GM21423 (cell line): ENCODE measurements around the gene DYDC2.

Experiments used
- ATAC-seq: cut with Tn5 transposase; IDR thresholded peaks from one replicate; pipeline ENCODE4 v1.9.1; 2021; ENCODE audit warnings: mild to moderate bottlenecking, moderate library complexity; ENCODE audit not compliant: unreplicated experiment

The DYDC2 gene

DNA sequence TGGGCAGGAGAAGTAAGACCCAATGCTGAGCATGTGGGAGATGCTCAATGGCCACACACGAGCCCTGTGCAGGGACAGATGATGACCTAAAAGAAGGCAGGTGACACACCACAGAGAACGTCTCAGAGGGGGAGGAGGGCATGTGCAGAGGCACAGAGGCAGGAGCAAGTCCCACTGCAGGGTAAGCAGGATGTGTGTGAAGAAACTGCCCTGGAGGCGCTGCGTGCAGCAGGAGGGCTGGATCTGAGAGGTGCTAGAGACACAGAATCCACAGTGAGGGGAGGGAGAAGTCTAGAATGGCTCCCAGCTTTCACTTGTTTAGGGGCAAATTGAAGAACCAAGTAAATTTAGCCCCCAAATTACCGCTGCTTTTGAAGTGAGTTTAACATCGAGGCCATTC lies 14.9 kb downstream of the DYDC2 start:
- no peak for ATAC-seq

GRCh38 chr10:80372675-80373074 lies 16.1 kb downstream of the DYDC2 start:
- no peak for ATAC-seq

DNA sequence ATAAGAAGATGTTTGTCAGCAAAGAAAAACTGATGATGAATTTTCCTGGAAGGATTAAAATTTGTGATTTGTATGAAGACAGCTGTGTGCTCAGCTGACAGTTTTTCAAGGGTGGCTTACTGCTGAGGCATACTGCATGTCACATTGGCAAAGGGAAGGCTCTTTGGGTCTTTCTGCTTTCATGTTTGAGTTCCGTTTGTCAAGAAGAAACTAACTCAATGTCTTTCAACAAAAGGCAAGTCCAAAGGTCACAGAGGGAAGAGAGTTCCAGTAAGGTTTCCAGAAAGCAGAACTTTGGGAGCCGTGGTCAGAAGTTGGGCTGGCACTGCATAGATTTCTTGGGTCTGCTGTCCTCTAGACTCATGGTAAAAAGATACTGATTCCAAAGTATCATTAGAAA lies 16.9 kb downstream of the DYDC2 start:
- ATAC-seq: no peak

DNA sequence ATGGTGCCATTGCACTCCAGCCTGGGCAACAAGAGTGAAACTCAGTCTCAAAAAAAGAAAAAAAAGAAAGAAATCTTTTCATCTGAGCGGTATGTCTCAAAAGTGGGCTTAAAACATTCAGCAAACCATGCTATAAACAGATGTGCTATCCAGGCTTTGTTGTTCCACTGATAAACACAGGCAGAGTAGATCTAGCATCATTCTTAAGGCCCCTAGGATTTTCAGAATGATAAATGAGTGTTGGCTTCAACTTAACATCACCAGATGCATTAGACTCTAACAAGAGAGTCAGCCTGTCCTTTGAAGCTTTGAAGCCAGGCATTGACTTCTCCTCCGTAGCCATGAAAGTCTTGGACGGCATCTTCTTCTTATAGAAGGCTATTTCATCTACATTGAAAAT lies 23.1 kb downstream of the DYDC2 start:
- ATAC-seq: no peak

- ATAC-seq: no peak
Measured at GRCh38 chr10:80380185-80380584, 23.6 kb downstream of the DYDC2 start.

DNA sequence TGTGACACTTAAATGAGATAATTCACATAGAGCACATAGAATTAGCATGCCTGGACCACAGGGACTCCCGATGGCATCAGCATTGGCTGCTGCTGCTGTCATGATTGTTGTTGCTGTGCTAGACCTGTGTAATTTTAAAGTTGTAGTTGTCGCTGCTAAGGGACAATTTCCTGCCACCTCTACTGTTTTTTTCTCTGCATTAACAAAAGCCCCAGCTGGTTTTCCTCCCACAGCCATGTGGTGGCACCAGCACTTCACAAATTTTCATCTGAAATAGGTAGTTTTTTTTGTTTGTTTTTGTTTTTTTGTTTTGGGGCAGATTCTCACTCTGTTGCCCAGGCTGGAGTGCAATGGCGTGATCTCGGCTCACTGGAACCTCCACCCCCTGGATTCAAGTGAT lies 26.4 kb downstream of the DYDC2 start:
- ATAC-seq: peak; percentile 68

- ATAC-seq: no peak
Measured at GRCh38 chr10:80390740-80391139, 34.2 kb downstream of the DYDC2 start.

GRCh38 chr10:80392250-80392649 lies 35.7 kb downstream of the DYDC2 start:
- ATAC-seq: no peak

DNA sequence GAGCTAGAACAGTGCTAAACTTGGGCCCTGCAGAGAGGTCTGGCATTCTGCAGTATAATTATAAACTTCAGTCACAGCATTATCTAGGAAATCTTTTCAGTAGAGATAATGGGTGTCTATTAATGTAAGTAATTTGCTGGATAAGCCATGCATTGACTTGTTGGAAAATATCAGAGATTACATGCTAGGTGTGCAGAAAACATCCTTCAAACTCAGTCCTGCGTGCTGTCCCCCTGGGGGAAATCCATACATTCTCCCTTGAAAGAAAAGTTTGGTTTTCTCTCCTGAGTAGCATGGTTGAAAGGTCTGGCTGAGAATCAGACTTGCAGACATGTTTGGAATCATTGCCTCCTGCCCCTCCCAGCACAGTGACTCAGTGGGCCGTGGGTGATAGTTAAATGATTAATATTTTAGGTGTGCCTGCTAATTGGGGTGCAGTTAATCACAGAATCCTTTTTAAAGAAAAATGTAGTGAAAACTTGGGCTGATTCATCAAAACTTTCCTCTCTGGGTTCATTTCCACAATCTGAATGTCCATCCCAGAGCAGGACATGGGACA lies 37.9 kb downstream of the DYDC2 start:
- ATAC-seq: no peak

- ATAC-seq: no peak
Measured at GRCh38 chr10:80397014-80397413, 40.4 kb downstream of the DYDC2 start.

DNA sequence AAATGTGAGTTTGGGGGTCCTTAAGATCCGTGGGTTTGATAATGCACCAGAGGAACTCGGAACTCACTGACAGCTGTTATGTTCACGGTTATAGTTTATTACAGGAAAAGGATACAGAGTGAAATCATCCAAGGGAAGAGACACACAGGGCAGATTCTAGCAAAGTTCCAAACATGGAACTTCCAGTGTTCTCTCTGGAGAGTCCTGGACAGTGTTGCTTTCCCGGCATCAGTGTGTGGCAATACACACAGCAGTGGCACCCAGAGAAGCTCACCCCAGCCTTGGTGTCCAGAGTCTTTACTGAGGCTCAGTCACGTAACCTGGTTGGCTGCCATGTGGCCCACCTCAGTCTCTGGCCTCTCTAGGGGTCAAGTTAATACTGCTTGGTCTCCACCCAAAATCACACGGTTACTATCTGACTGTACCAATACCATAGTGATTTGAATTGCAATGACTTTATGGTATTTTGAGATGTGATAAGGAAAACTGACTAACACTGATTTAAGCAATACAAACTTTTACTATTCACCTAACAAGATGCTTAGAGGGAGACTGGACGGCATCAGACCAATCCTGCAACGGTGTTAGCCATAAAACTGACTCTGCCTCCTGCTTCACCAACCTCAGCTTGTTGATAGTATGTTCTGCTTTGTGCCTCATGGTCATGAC lies 43.7 kb downstream of the DYDC2 start:
- ATAC-seq: no peak

GRCh38 chr10:80405035-80405434 lies 48.5 kb downstream of the DYDC2 start:
- ATAC-seq: no peak

GRCh38 chr10:80405626-80406025 lies 49.0 kb downstream of the DYDC2 start:
- ATAC-seq: no peak

- ATAC-seq: no peak
Measured at GRCh38 chr10:80406204-80406603, 49.6 kb downstream of the DYDC2 start.

- ATAC-seq: peak; percentile 33
Measured at GRCh38 chr10:80407812-80408241, 51.2 kb downstream of the DYDC2 start.

DNA sequence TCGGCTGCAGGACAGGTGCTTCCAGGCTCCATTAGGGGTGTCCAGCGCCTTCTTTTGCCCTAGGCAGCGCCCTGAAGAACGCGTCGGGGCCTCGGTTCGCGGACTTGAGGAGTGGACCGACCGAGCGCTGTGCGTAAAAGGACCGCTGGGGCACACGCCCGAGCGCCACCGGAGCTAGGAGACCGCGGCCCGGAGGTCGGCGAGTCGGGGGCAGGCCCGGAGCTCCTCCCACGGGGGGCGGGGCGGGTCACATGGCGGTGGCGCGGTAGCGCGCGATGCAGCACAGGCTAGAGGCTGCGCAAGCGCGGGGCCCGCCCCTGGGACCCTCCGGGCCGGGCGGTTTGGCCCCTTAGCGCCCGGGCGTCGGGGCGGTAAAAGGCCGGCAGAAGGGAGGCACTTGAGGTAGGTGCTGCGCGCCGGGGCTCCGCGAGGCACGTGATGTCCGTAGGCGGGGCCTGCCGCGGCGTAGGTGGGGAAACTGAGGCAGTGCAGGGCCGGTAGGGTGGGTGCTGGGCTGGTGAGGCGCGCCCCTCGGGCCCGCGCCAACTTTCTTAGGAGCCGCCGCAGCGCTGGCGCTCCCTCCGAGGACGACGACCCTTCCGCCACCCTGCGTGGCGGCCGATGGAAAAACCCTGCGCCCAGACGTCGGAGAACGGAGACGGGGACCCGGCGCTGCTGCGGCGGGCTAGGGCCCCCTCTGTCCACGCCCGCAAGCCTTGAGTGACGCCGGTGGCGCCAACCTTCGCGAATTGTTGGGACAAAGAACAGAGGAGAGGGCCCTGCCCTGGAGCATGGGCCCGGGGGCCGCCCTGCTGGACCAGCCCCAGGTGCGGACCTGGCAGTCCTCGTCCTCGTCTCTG lies 51.9 kb downstream of the DYDC2 start, which contains the start of gene PRXL2A:
PRXL2A (plus strand) TSS at position 310 of the 860 bp plus-strand sequence. CDS start 11,917 bp downstream, outside the sequence.
- ATAC-seq: peak; percentile 95

GRCh38 chr10:80409121-80409520 lies 52.5 kb downstream of the DYDC2 start:
- no peak for ATAC-seq

DNA sequence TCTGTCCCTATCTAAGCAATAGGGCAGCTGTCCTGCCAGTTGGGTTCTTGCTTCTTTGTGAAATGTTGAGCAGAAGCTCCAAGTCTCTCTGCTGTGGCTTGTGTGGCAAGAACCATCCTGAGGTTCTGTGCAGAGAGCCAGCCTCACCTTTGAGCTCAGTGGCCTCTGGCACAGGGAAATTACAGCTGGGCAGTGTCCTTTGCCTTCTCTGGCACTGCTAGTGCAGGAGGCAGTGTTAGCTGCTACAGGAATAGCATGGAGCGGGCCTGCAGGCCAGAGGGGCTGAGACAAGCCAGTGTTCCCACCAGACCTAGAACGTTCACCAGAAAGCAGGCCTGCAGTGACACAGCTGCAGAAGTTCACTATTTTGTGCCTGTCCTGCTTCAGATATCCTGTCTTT lies 53.5 kb downstream of the DYDC2 start:
- no peak for ATAC-seq

DNA sequence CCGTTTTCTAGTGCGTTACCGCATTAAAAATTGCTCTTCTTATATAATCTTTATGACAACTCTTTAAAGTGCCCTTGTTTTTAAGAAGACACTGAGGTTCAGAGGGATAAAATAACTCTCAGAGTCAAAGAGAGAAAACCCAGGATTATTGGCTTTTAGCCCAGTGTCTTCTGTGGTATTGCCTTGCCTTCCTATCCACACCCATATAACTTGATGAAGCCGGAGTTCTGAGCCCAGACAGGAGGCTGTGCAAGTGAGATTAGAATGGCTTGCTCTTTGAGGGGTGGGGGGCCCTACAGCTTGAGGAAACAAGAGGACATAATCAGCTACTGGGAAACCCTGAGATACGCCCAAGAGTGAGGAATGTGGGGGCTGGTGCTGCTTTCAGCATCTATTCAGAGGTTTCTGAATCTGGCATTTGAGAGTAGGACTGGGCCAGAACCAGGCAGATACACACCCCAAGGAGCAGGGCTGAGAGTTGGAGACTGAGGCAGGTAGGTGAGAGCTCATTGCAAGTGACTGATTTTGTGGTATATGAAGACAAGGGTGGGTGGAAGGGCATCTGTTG lies 54.1 kb downstream of the DYDC2 start:
- ATAC-seq: no peak

- ATAC-seq: no peak
Measured at GRCh38 chr10:80411267-80411668, 54.7 kb downstream of the DYDC2 start.

DNA sequence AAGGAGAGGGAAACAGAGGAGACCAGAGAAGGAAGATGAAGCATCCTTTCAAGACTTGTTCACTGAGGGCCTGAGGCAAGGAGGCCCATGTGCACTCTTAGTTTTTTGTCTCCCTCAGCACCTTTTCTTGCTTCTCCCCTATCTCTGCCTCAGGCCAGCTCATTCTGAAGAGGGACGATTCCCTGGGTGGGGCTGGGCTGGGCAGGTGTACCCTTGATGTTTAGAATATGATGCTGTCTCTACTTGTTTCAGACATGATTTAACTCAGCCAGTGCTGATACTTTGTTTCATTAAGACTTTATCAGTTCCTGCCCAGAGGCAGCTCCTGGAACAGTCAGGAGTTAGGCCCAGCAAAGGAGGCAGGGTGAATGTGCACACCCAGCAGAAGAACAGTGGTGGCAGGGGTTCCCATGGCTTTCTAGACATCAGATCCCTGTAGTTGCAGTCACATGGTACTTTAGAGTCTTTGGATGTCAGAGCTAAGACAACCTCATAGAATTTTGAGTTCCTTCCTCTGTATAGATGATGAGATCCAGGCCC lies 55.2 kb downstream of the DYDC2 start:
- no peak for ATAC-seq
